WTC11 (cell line): ENCODE data around the gene CACNA1B. TPM values are rescaled to one million over a fixed set of nuclear protein-coding genes. Genes with fewer than 3 reads are reported as not detected.

ENCODE experiments used
- ATAC-seq: fragments of 200-7000 bp; cut with Tn5 transposase; 2 replicates; pipeline ENCODE4 v1.10.0; 2021; ENCODE audit warnings: mild to moderate bottlenecking, moderate library complexity
- CTCF ChIA-PET: fragments of 300-600 bp; sonication (Branson Sonifier 250); formaldehyde crosslinking; loops from one replicate; lab custom pipeline; 2021; ENCODE audit warnings: antibody characterized with exemption; lab: Charles Lee
- POLR2A ChIA-PET: fragments of 350-600 bp; sonication (Branson Sonifier 250); formaldehyde crosslinking; loops from one replicate; lab custom pipeline; 2021; ENCODE audit warnings: antibody characterized with exemption; lab: Charles Lee
- DNase-seq: peaks from one replicate; pipeline ENCODE4 v3.0.0; 2021; ENCODE audit warnings: low spot score
- H3K27ac Mint-ChIP-seq: 2 replicates; pipeline ENCODE4 v1.8.0; 2021; ENCODE audit warnings: mixed read lengths
- H3K27me3 Mint-ChIP-seq: 2 replicates; pipeline ENCODE4 v1.8.0; 2021; ENCODE audit warnings: low read depth, mild to moderate bottlenecking, moderate library complexity, mixed read lengths
- H3K36me3 Mint-ChIP-seq: 2 replicates; pipeline ENCODE4 v1.8.0; 2021; ENCODE audit warnings: mixed read lengths
- H3K4me1 Mint-ChIP-seq: 2 replicates; pipeline ENCODE4 v1.8.0; 2022; ENCODE audit warnings: mixed read lengths
- H3K4me3 Mint-ChIP-seq: 2 replicates; pipeline ENCODE4 v1.8.0; 2021; ENCODE audit warnings: mild to moderate bottlenecking, moderate library complexity, mixed read lengths
- H3K9me3 Mint-ChIP-seq: 2 replicates; pipeline ENCODE4 v1.8.0; 2021; ENCODE audit warnings: mixed read lengths
- CREB1 ChIP-seq: sonication (generic); formaldehyde crosslinking; IDR thresholded peaks from 2 replicates; pipeline ENCODE4 v1.8.0; 2023; ENCODE audit warnings: mild to moderate bottlenecking, missing genetic modification reagents
- ETV6 ChIP-seq: sonication (generic); formaldehyde crosslinking; IDR thresholded peaks from 2 replicates; pipeline ENCODE4 v1.8.1; 2022; ENCODE audit warnings: mild to moderate bottlenecking, missing genetic modification reagents
- FOXP1 ChIP-seq: sonication (generic); formaldehyde crosslinking; IDR thresholded peaks from 2 replicates; pipeline ENCODE4 v1.8.0; 2022; ENCODE audit warnings: missing genetic modification reagents, mild to moderate bottlenecking, moderate library complexity, borderline replicate concordance
- NFE2L1 ChIP-seq: sonication (generic); formaldehyde crosslinking; IDR thresholded peaks from 2 replicates; pipeline ENCODE4 v1.8.1; 2023; ENCODE audit warnings: missing genetic modification reagents
- NR3C1 ChIP-seq: sonication (generic); formaldehyde crosslinking; conservative IDR thresholded peaks from 2 replicates; pipeline ENCODE4 v1.8.1; 2023; ENCODE audit warnings: low read depth, mild to moderate bottlenecking, missing genetic modification reagents
- STAT6 ChIP-seq: sonication (generic); formaldehyde crosslinking; conservative IDR thresholded peaks from 2 replicates; pipeline ENCODE4 v1.8.1; 2023; ENCODE audit warnings: mild to moderate bottlenecking, low read depth, missing genetic modification reagents, moderate library complexity
- TCF7 ChIP-seq: sonication (generic); formaldehyde crosslinking; IDR thresholded peaks from 2 replicates; pipeline ENCODE4 v1.8.0; 2022; ENCODE audit warnings: mild to moderate bottlenecking, low read depth, missing genetic modification reagents, moderate library complexity
- TEAD1 ChIP-seq: sonication (generic); formaldehyde crosslinking; IDR thresholded peaks from 2 replicates; pipeline ENCODE4 v1.8.0; 2022; ENCODE audit warnings: mild to moderate bottlenecking, missing genetic modification reagents
- ZNF138 ChIP-seq: sonication (generic); formaldehyde crosslinking; conservative IDR thresholded peaks from 2 replicates; pipeline ENCODE4 v1.8.1; 2022; ENCODE audit warnings: mild to moderate bottlenecking, moderate library complexity, missing genetic modification reagents
- ZNF232 ChIP-seq: sonication (generic); formaldehyde crosslinking; IDR thresholded peaks from 2 replicates; pipeline ENCODE4 v1.8.0; 2022; ENCODE audit warnings: mild to moderate bottlenecking, missing genetic modification reagents
- ZNF317 ChIP-seq: sonication (generic); formaldehyde crosslinking; IDR thresholded peaks from 2 replicates; pipeline ENCODE4 v1.8.1; 2023; ENCODE audit warnings: low read depth, mild to moderate bottlenecking, moderate library complexity, missing genetic modification reagents, borderline replicate concordance
- ZNF396 ChIP-seq: fragments of 250-450 bp; sonication (Bioruptor Pico); IDR thresholded peaks from 2 replicates; pipeline ENCODE4 v1.8.0; 2021; ENCODE audit warnings: mild to moderate bottlenecking, moderate library complexity, borderline replicate concordance
- ZNF425 ChIP-seq: fragments of 250-450 bp; sonication (Bioruptor Pico); conservative IDR thresholded peaks from 2 replicates; pipeline ENCODE4 v1.9.0; 2021; ENCODE audit warnings: mild to moderate bottlenecking
- ZNF532 ChIP-seq: fragments of 250-450 bp; sonication (Bioruptor Pico); IDR thresholded peaks from 2 replicates; pipeline ENCODE4 v1.9.0; 2021; ENCODE audit warnings: mild to moderate bottlenecking, borderline replicate concordance
- ZSCAN18 ChIP-seq: fragments of 250-450 bp; sonication (Bioruptor Pico); IDR thresholded peaks from 2 replicates; pipeline ENCODE4 v2.1.2; 2022; ENCODE audit warnings: mild to moderate bottlenecking, moderate library complexity
- total RNA-seq: library from RNA; stranded (reverse); gene quantifications from 3 replicates; pipeline ENCODE4 v1.2.3, GENCODE V29; 2021

CACNA1B gene
- total RNA-seq, 1 experiment from 2014 or later: 8.4 TPM

- TF ChIP-seq ZNF532 (CRISPR knock-in tag) (no peak), ZNF232 (no peak), CREB1 (CRISPR knock-in tag) (no peak), TCF7 (no peak), STAT6 (CRISPR knock-in tag) (no peak), ZNF396 (CRISPR knock-in tag) (no peak)
These were observed 241.8 kb downstream of the CACNA1B start (continued) for GRCh38 chr9:138119202-138120027.

GRCh38 chr9:138120072-138120471, 242.5 kb downstream of the CACNA1B start:
- CTCF ChIA-PET: no interaction called here

More at GRCh38 chr9:138120072-138120471, 242.5 kb downstream of the CACNA1B start:
- H3K27ac Mint-ChIP-seq: no peak overlapping the region
- peaks cover 39% of the 10 kb centered on the region for H3K9me3 Mint-ChIP-seq
- H3K27me3 Mint-ChIP-seq: 0 out of 2 replicates have a peak, but pooled peaks cover 6% of the 10 kb centered on the region
- no peak for ATAC-seq
- no peak overlapping the region for H3K4me3 Mint-ChIP-seq
- TF ChIP-seq ZNF425 (CRISPR knock-in tag) (no peak), TCF7 (no peak), NFE2L1 (CRISPR knock-in tag) (no peak), ZNF138 (CRISPR knock-in tag) (no peak), TEAD1 (no peak), ZSCAN18 (CRISPR knock-in tag) (no peak), ZNF317 (no peak), NR3C1 (CRISPR knock-in tag) (no peak), ETV6 (CRISPR knock-in tag) (no peak), FOXP1 (no peak)
- DNase-seq: no peak
- H3K4me1 Mint-ChIP-seq: no peaks in the 10 kb centered on the region
- POLR2A ChIA-PET: no interaction called here
- peaks cover 60% of the 10 kb centered on the region for H3K36me3 Mint-ChIP-seq
